Astrocyte of the spinal cord (primary cell): ENCODE measurements around the gene PWWP2B.
A peak's percentile ranks its signal among the peaks of the same experiment; 100 is the strongest.

Source experiments
- DNase-seq: peaks from one replicate; pipeline ENCODE4 v3.0.0; 2011; ENCODE audit warnings: low read depth, low spot score
- H3K4me3 ChIP-seq: 2 replicates; pipeline ENCODE4 v1.5.1; 2011; ENCODE audit warnings: low read depth, mild to moderate bottlenecking, low read length, moderate library complexity
- in situ Hi-C: cut with HindIII; loops from 2 replicates; pipeline ENCODE4 v1.10.0; 2017; ENCODE audit warnings: low sequenced_read_pairs
- TF ChIP-seq, protein P1 (sequence below): IDR thresholded peaks from 2 replicates; pipeline ENCODE4 v1.5.1; 2012; ENCODE audit warnings: low read depth, mild to moderate bottlenecking, low read length, inconsistent platforms

PWWP2B gene

DNA sequence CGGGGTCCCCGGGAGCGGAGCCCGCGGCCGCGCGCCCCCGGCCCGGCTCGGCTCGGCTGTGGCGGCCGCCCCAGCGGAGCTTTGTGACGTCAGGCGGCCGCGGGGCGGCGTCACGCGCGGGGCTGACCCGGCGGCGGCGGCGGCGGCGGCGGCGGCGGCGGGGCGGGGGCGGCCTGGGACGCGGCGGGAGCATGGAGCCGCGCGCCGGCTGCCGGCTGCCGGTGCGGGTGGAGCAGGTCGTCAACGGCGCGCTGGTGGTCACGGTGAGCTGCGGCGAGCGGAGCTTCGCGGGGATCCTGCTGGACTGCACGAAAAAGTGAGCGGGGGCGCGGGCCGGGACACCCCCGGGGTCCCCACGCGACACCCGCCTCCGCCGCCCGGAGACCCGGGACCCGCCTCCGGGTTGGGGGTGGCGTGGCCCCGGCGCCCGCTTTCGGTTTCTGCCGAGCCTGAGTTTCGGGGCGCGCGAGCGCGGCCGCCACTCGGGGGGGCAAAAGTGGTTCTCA is at the start of gene PWWP2B:
Gene PWWP2B, plus strand, starts transcription at position 165 of the 506 bp plus-strand sequence. Its CDS starts 27 bp downstream, at position 192.
- in situ Hi-C loops = no loop called here
- peak within 1 kb of the TSS; percentile 54 for H3K4me3 ChIP-seq
- TF ChIP-seq, protein P1, sequence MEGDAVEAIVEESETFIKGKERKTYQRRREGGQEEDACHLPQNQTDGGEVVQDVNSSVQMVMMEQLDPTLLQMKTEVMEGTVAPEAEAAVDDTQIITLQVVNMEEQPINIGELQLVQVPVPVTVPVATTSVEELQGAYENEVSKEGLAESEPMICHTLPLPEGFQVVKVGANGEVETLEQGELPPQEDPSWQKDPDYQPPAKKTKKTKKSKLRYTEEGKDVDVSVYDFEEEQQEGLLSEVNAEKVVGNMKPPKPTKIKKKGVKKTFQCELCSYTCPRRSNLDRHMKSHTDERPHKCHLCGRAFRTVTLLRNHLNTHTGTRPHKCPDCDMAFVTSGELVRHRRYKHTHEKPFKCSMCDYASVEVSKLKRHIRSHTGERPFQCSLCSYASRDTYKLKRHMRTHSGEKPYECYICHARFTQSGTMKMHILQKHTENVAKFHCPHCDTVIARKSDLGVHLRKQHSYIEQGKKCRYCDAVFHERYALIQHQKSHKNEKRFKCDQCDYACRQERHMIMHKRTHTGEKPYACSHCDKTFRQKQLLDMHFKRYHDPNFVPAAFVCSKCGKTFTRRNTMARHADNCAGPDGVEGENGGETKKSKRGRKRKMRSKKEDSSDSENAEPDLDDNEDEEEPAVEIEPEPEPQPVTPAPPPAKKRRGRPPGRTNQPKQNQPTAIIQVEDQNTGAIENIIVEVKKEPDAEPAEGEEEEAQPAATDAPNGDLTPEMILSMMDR = no peak
- no peak for DNase-seq

DNA sequence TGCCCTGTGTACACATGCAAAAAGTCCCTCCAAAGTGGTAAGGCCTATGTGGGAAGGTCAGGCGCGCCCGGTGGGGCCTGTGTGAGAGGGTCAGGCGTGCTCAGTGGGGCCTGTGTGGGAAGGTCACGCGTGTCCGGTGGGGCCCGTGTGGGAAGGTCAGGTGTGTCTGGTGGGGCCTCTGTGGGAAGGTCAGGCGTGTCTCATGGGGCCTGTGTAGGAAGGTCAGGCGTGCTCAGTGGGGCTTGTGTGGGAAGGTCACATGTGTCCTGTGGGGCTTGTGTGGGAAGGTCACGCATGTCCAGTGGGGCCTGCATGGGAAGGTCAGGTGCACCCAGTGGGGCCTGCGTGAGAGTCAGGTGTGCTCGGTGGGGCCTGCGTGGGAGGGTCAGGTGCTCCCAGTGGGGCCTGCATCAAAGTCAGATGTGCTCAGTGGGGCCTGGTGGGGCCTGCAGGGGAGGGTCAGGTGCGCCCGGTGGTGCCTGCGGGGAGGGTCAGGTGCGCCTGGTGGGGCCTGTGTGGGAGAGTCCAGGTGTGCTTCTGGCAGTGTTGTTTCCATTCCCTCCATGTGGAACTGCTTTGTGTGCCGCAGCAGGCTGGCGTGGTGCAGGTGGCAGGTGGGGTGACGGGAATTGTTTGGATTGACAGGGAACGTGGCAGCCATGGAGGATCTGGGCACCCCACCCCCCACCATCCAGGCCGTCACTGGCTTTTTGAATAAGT is 49.6 kb upstream of the PWWP2B start:
- no peak overlapping the region for H3K4me3 ChIP-seq
- TF ChIP-seq, protein P1 = no peak
- no peak for DNase-seq
- in situ Hi-C loops = no loop called here

GRCh38 chr10:132347931-132348267 is 49.1 kb upstream of the PWWP2B start:
- no peak for DNase-seq
- H3K4me3 ChIP-seq = no peak overlapping the region
- TF ChIP-seq, protein P1 = no peak
- in situ Hi-C loops = no loop called here

DNA sequence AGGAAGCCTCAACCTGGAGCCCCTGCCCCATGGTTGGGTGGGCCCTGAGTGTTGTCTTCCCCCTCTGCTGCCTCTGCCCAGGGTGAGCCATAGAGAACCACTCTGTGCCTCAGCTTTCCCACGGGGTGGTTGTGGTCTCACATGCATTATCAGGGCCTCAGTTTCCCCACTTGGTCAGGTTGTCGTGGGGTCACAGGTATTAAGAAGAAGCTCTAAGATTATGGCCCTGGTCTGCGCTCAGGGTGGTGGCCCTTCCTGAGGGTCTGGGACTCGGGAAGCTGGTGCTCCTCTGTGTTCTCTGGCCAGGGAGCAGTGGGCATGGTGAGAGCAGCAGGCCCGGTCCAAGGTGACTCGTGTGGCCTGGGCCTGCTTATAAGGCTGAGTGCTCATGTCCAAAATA is 47.2 kb upstream of the PWWP2B start:
- no peak for DNase-seq
- TF ChIP-seq, protein P1 = no peak
- H3K4me3 ChIP-seq = no peak overlapping the region
- in situ Hi-C loops = no loop called here

DNA sequence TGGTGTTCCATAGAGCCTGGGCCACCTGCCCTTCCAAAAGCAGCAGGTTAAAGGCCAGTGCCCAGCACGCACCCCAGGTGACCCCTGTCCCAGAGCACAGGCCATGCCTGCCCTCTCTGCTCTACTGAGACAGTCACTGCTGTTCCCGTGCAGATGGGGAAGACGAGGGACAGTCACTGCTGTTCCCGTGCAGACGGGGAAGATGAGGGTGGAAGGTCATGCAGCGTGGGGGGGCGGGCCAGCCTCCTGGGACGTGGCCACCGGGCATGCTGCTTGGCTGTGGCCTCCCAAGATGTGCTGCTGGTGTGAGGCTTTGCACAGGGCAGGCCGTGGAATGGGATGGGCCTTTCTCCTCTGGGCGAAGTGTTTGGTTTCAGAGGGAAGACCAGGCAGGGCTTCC is 46.6 kb upstream of the PWWP2B start:
- in situ Hi-C loops = no loop called here
- TF ChIP-seq, protein P1 = no peak
- H3K4me3 ChIP-seq = no peak overlapping the region
- no peak for DNase-seq

GRCh38 chr10:132350946-132351345 is 46.1 kb upstream of the PWWP2B start:
- TF ChIP-seq, protein P1 = no peak
- H3K4me3 ChIP-seq = no peak overlapping the region
- no peak for DNase-seq
- in situ Hi-C loops = no loop called here
